ENCODE results near the gene FAT3. TPM values are rescaled to one million over a fixed set of nuclear protein-coding genes. Genes with fewer than 3 reads are reported as not detected.

Gene FAT3
- total RNA-seq (ENCODE audit: low replicate concordance) = 0.08 and 20.6 TPM in 2 replicates

GRCh38 chr11:92224407-92225124 lies at the start of gene FAT3:
Gene FAT3, plus strand, starts transcription at chr11:92224818. Its CDS starts 127,295 bp downstream, at chr11:92352113.

Data from smooth muscle cell of the coronary artery (primary cell).